K562 (cell line): Measurements from ENCODE around the gene APOL3. TPM values are rescaled to one million over a fixed set of nuclear protein-coding genes. Genes with fewer than 3 reads are reported as not detected.

Experiments used
- ATAC-seq: fragments of 200-7000 bp; cut with Tn5 transposase; 3 replicates; pipeline ENCODE4 v1.9.1; 2020; ENCODE audit warnings: moderate library complexity
- BruUV-seq: library from RNA; stranded (reverse); fragments of 400-500 nt; replicated peaks from 2 replicates; lab custom pipeline; 2021; lab: Mats Ljungman, UMichigan
- CTCF ChIA-PET: fragments of 300-600 bp; formaldehyde crosslinking; extraction: SDS; loops from one replicate; lab custom pipeline; 2021; ENCODE audit warnings: low intra/inter-chr PET ratio; lab: Yijun Ruan, JAX
- POLR2A ChIA-PET: fragments of 300-600, 350-650 bp; sonication (Branson Sonifier 250); formaldehyde crosslinking; extraction: SDS; loops from one replicate; lab custom pipeline; 2021; ENCODE audit warnings: antibody characterized with exemption, inconsistent platforms; lab: Yijun Ruan, JAX
- DNase-seq, 4 experiments: peaks; one replicate each; pipeline versions ENCODE4 v3.0.0 to v3.0.0-alpha.2; 2011 to 2018; ENCODE audit warnings: low spot score in 3 of 4, mixed read lengths in 3 of 4; ENCODE audit errors: extremely low read depth in 1 of 4
- FAIRE-seq: peaks from 2 replicates; lab custom pipeline; 2011; peaks lifted over from hg19 to GRCh38; lab: Jason Lieb, UNC
- H2AFZ ChIP-seq: 2 replicates; pipeline ENCODE4 v1.6.0; 2011; ENCODE audit warnings: low read depth, low read length, control low read depth, inconsistent platforms
- H3K27ac ChIP-seq: fragments of 200-600 bp; 3 replicates; pipeline ENCODE4 v1.8.0; 2011; ENCODE audit warnings: low read depth, mild to moderate bottlenecking, control low read depth, inconsistent platforms, low read length, moderate library complexity, mixed read lengths; ENCODE audit errors: extremely low read depth
- H3K27me3 ChIP-seq, 2 experiments: fragments of 300-600 bp in 1 of 2; 2 replicates in 1 of 2; 3 replicates in 1 of 2; pipeline versions ENCODE4 v1.6.0 to v1.8.0; 2011; ENCODE audit warnings: inconsistent platforms in 2 of 2, low read length in 2 of 2, mild to moderate bottlenecking in 1 of 2, mixed read lengths in 1 of 2, moderate library complexity in 1 of 2; ENCODE audit not compliant: control insufficient read depth in 2 of 2, insufficient read depth in 2 of 2
- H3K36me3 ChIP-seq: fragments of 300-600 bp; 3 replicates; pipeline ENCODE4 v1.8.0; 2011; ENCODE audit warnings: mild to moderate bottlenecking, low read length, inconsistent platforms; ENCODE audit not compliant: control insufficient read depth, insufficient read depth
- H3K4me1 ChIP-seq, 2 experiments: fragments of 200-600 bp in 1 of 2; replicated peaks in 1 of 2; 2 replicates in 1 of 2; 3 replicates in 1 of 2; pipeline versions ENCODE4 v1.5.1 to v1.8.0; 2011; ENCODE audit warnings: inconsistent platforms in 2 of 2, low read length in 2 of 2, mild to moderate bottlenecking in 1 of 2, mixed read lengths in 1 of 2, moderate library complexity in 1 of 2; ENCODE audit not compliant: control insufficient read depth in 2 of 2, insufficient read depth in 2 of 2
- H3K4me2 ChIP-seq: 2 replicates; pipeline ENCODE4 v1.6.1; 2011; ENCODE audit warnings: low read length, control low read depth, inconsistent platforms, mixed read lengths; ENCODE audit not compliant: insufficient read depth
- H3K4me3 ChIP-seq: fragments of 200-600 bp; sonication (generic), shearing (Covaris generic); 2 replicates; pipeline ENCODE4 v1.5.1; 2016; ENCODE audit warnings: control low read depth, inconsistent platforms
- H3K79me2 ChIP-seq: fragments of 200-600 bp; 3 replicates; pipeline ENCODE4 v1.8.0; 2011; ENCODE audit warnings: low read length, inconsistent platforms; ENCODE audit not compliant: control insufficient read depth, insufficient read depth
- H3K9ac ChIP-seq, 2 experiments: 2 replicates each; pipeline versions ENCODE4 v1.6.0 to v1.6.1; 2011; ENCODE audit warnings: low read depth in 2 of 2, low read length in 2 of 2, control low read depth in 1 of 2, inconsistent platforms in 1 of 2, mild to moderate bottlenecking in 1 of 2, mixed read lengths in 1 of 2; ENCODE audit not compliant: insufficient read depth in 1 of 2
- H3K9me1 ChIP-seq: one replicate; pipeline ENCODE4 v1.6.0; 2011; ENCODE audit warnings: inconsistent platforms, mild to moderate bottlenecking, low read length, moderate library complexity; ENCODE audit not compliant: control insufficient read depth, insufficient read depth
- H3K9me3 ChIP-seq: replicated peaks from 2 replicates; pipeline ENCODE4 v1.5.1; 2011; ENCODE audit warnings: low read depth, low read length, inconsistent platforms; ENCODE audit not compliant: control insufficient read depth, insufficient read depth
- H4K20me1 ChIP-seq: replicated peaks from 2 replicates; pipeline ENCODE4 v1.6.1; 2011; ENCODE audit warnings: low read length, inconsistent platforms, mixed read lengths; ENCODE audit not compliant: control insufficient read depth, insufficient read depth
- EP400 ChIP-seq: fragments of 450-650 bp; IDR thresholded peaks from 2 replicates; pipeline ENCODE4 v1.6.1; 2017; ENCODE audit warnings: antibody characterized with exemption, mild to moderate bottlenecking, moderate library complexity
- FOSL1 ChIP-seq: fragments of 200-800 bp; sonication (Bioruptor generic); conservative IDR thresholded peaks from 2 replicates; pipeline ENCODE4 v1.6.1; 2016; ENCODE audit warnings: missing genetic modification characterization, missing compliant biosample characterization
- TSC22D4 ChIP-seq: fragments of 450-650 bp; IDR thresholded peaks from 2 replicates; pipeline ENCODE4 v1.6.1; 2016; ENCODE audit warnings: missing genetic modification characterization, missing biosample characterization, control low read depth
- ZC3H11A ChIP-seq: IDR thresholded peaks from 2 replicates; pipeline ENCODE4 v1.6.1; 2012; ENCODE audit warnings: low read depth, low read length, improper control_type of control experiment
- WGBS: fragments of 100-300 bp; shearing (Covaris generic); methylation state at CpG from one replicate; pipeline ENCODE4 v1.1.6; 2016; ENCODE audit warnings: low coverage, mixed read lengths; ENCODE audit not compliant: insufficient coverage; ENCODE audit errors: missing lambda C conversion rate; 5-methylcytosine and 5-hydroxymethylcytosine counted together
- in situ Hi-C: fragments of 300-500 bp; cut with MboI; formaldehyde crosslinking; loops from 4 replicates; pipeline ENCODE4 v1.15.0; 2018; ENCODE audit warnings: inconsistent platforms, mixed read lengths
- intact Hi-C: fragments of 100-400 bp; cut with micrococcal nuclease; formaldehyde crosslinking; loops from 2 replicates; pipeline ENCODE4 v1.14.2; 2022
- polyA plus RNA-seq, 8 experiments: library from polyadenylated mRNA; depleted of rRNA in 4 of 8; stranded (reverse) in 5 of 8; unstranded in 3 of 8; fragments of >200 nt; fragmentation: Nextera tagmentation in 2 of 8; fragmentation: Illumina TruSeq in 1 of 8; extraction: Ambion mirVana in 2 of 8; extraction: Trizol in 1 of 8; gene quantifications; 2 replicates each; pipeline versions ENCODE4 v1.2.1 to v1.2.3, GENCODE V29; 2011 to 2014; ENCODE audit warnings: inconsistent platforms in 1 of 8, missing spikeins in 1 of 8
- total RNA-seq, 7 experiments: library from RNA; depleted of rRNA in 6 of 7; stranded (reverse); fragments of >200 nt in 6 of 7; fragmentation: Illumina TruSeq in 2 of 7; extraction: Trizol in 2 of 7; gene quantifications; 2 replicates each; pipeline versions ENCODE4 v1.2.1 to v1.2.3, GENCODE V29; 2011 to 2021; ENCODE audit warnings: low replicate concordance in 1 of 7

Gene APOL3
- total and polyA plus RNA-seq, 9 of the 15 experiments (the other 6 are each of a cell fraction or from before 2014, with no cell fraction given) = 0.25 to 1.1 (median 0.56) TPM; not detected in 1

GRCh38 chr22:36163497-36163896, 2.9 kb upstream of the APOL3 start:
- Histone ChIP-seq H3K9me1 (no peaks in the 10 kb centered on the region), H3K27ac (no peak overlapping the region), H3K9ac (no peak overlapping the region), H2AFZ (no peak overlapping the region), H3K79me2 (no peaks in the 10 kb centered on the region), H3K36me3 (no peaks in the 10 kb centered on the region), H3K9me3 (no peaks in the 10 kb centered on the region), H4K20me1 (no peaks in the 10 kb centered on the region), H3K4me2 (no peak overlapping the region), H3K27me3 (no peaks in the 10 kb centered on the region), H3K4me3 (no peak overlapping the region), H3K4me1 (no peaks in the 10 kb centered on the region; a peak in 1 of 5 replicates)
- intact Hi-C loops = no loop called here
- 33% methylated on average over 2 of the region's 2 CpGs for WGBS
- ChIA-PET POLR2A (interaction anchor here (0.7 kb wide), 1 partner anchor 10 kb away, joined by 3 read pairs; no protein-coding TSS in a partner anchor), CTCF (no interaction called here)
- TF ChIP-seq TSC22D4 (tag) (no peak), ZC3H11A (no peak), EP400 (no peak), FOSL1 (tag) (no peak)
- ATAC-seq (no peak), FAIRE-seq (no peak), DNase-seq (no peak)
- in situ Hi-C loops = no loop called here
- BruUV-seq = no TSS peak
